Body of pancreas (tissue), 4 donors: ENCODE data around the gene ZNF664.

Experiments
- CTCF ChIP-seq, 7 experiments: fragments of 450-650 bp in 4 of 7; fragments of 200-600 bp in 3 of 7; sonication (generic) in 3 of 7; IDR thresholded peaks; one replicate each; pipeline ENCODE4 v1.5.1; 2016 to 2019; ENCODE audit warnings: antibody characterized with exemption in 7 of 7
- POLR2A ChIP-seq, 3 donors: fragments of 450-650 bp; IDR thresholded peaks; one replicate each; pipeline ENCODE4 v1.6.1; 2016; ENCODE audit warnings: antibody characterized with exemption in 3 of 3, mild to moderate bottlenecking in 2 of 3

GRCh38 chr12:124006846-124007713 is 34.1 kb downstream of the ZNF664 start:
- TF ChIP-seq CTCF (IDR thresholded peaks at IDR 0.05) (no peak), POLR2A (IDR thresholded peaks at IDR 0.05) (no peak)
